A673 (cell line): ENCODE data around the gene PITPNM2. TPM values are rescaled to one million over a fixed set of nuclear protein-coding genes. Genes with fewer than 3 reads are reported as not detected.

Experiments
- BruUV-seq: library from RNA; stranded (reverse); fragments of 400-500 nt; replicated peaks from 2 replicates; lab custom pipeline; 2021; lab: Mats Ljungman, UMichigan
- CTCF ChIA-PET: fragments of 300-600 bp; sonication (Branson Sonifier 250); formaldehyde crosslinking; loops from one replicate; lab custom pipeline; 2022; ENCODE audit warnings: antibody characterized with exemption; lab: Charles Lee
- POLR2A ChIA-PET: fragments of 300-600 bp; sonication (Branson Sonifier 250); formaldehyde crosslinking; loops from one replicate; lab custom pipeline; 2022; ENCODE audit warnings: antibody characterized with exemption; ENCODE audit not compliant: low non-redundant PET; lab: Charles Lee
- DNase-seq: peaks from one replicate; pipeline ENCODE4 v3.0.0-alpha.2; 2015; ENCODE audit warnings: low spot score
- H3K27ac ChIP-seq: fragments of 200-600 bp; sonication (generic); 2 replicates; pipeline ENCODE4 v1.5.1; 2016; ENCODE audit warnings: mixed run types, low read depth, mild to moderate bottlenecking, mixed read lengths, antibody characterized with exemption, low read length; ENCODE audit not compliant: poor library complexity, severe bottlenecking
- H3K27me3 ChIP-seq: fragments of 200-600 bp; sonication (generic); replicated peaks from 2 replicates; pipeline ENCODE4 v1.6.1; 2017; ENCODE audit warnings: mixed run types, low read depth, mild to moderate bottlenecking, mixed read lengths, antibody characterized with exemption, low read length; ENCODE audit not compliant: insufficient read depth, poor library complexity
- H3K36me3 ChIP-seq: fragments of 200-600 bp; sonication (generic); 2 replicates; pipeline ENCODE4 v1.6.1; 2016; ENCODE audit warnings: mixed run types, mild to moderate bottlenecking, mixed read lengths, antibody characterized with exemption, low read length; ENCODE audit not compliant: insufficient read depth, poor library complexity, severe bottlenecking
- H3K4me1 ChIP-seq: fragments of 200-600 bp; sonication (generic); 2 replicates; pipeline ENCODE4 v1.6.1; 2017; ENCODE audit warnings: mixed run types, mild to moderate bottlenecking, mixed read lengths, antibody characterized with exemption, low read length; ENCODE audit not compliant: insufficient read depth, poor library complexity, severe bottlenecking
- H3K4me3 ChIP-seq: fragments of 200-600 bp; sonication (generic); 2 replicates; pipeline ENCODE4 v1.5.1; 2016; ENCODE audit warnings: low read depth, mixed run types, mild to moderate bottlenecking, mixed read lengths, low read length; ENCODE audit not compliant: poor library complexity, severe bottlenecking
- H3K9me3 ChIP-seq: fragments of 200-600 bp; sonication (generic); 2 replicates; pipeline ENCODE4 v1.6.1; 2016; ENCODE audit warnings: mixed run types, low read depth, mild to moderate bottlenecking, mixed read lengths, antibody characterized with exemption, low read length; ENCODE audit not compliant: poor library complexity, severe bottlenecking
- CTCF ChIP-seq: fragments of 300-800, 200-600 bp; sonication (generic); conservative IDR thresholded peaks from 2 replicates; pipeline ENCODE4 v1.5.1; 2017; ENCODE audit warnings: low read depth, mild to moderate bottlenecking, antibody characterized with exemption, low read length, moderate library complexity, mixed read lengths
- EZH2 ChIP-seq: fragments of 200-600 bp; sonication (generic); IDR thresholded peaks from 2 replicates; pipeline ENCODE4 v1.6.1; 2017; ENCODE audit warnings: borderline replicate concordance, low read depth, mild to moderate bottlenecking, mixed read lengths, antibody characterized with exemption, low read length; ENCODE audit not compliant: poor library complexity, severe bottlenecking
- intact Hi-C: fragments of 100-400 bp; cut with micrococcal nuclease; formaldehyde crosslinking; loops from one replicate; pipeline ENCODE4 v1.10.0; 2022; ENCODE audit not compliant: unreplicated experiment
- total RNA-seq: library from RNA; stranded (reverse); gene quantifications from 2 replicates; pipeline ENCODE4 v1.2.3, GENCODE V29; 2021

PITPNM2 gene
- total RNA-seq, 1 experiment from 2014 or later = 6.4 TPM

DNA sequence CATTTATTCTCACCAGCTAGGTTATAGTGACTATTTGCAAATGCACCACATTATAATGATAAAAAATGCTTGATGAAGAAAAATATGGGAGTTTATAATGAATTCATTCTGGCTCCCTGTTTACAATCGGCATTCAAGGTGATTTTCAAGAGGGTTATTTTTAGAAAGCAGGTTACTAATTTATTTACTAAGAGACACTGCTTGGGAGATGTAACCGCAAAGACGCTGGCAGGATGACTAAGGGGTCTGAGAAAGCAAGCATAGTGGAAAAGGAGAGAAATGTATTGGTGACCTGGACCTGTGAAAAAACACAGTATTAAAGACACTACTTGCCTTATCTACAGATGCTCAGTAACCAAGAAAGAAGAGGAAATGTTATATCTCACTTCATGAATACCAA lies 13.3 kb upstream of the PITPNM2 start:
- H3K36me3 ChIP-seq = peaks cover 69% of the 10 kb centered on the region
- H3K27me3 ChIP-seq = no peaks in the 10 kb centered on the region
- H3K4me3 ChIP-seq = no peak overlapping the region
- intact Hi-C loops = no loop called here
- H3K27ac ChIP-seq = no peak overlapping the region
- POLR2A ChIA-PET = no interaction called here
- no peak for DNase-seq
- no peaks in the 10 kb centered on the region for H3K4me1 ChIP-seq
- TF ChIP-seq CTCF (no peak), EZH2 (no peak)
- H3K9me3 ChIP-seq = no peaks in the 10 kb centered on the region
- CTCF ChIA-PET = no interaction called here
- no TSS peak for BruUV-seq

GRCh38 chr12:123163227-123163626 lies 12.3 kb upstream of the PITPNM2 start:
- intact Hi-C loops = no loop called here
- BruUV-seq = no TSS peak
- Histone ChIP-seq H3K4me3 (no peak overlapping the region), H3K9me3 (no peaks in the 10 kb centered on the region), H3K36me3 (peaks cover 69% of the 10 kb centered on the region), H3K4me1 (no peaks in the 10 kb centered on the region), H3K27me3 (no peaks in the 10 kb centered on the region), H3K27ac (no peak overlapping the region)
- CTCF ChIA-PET = no interaction called here
- POLR2A ChIA-PET = no interaction called here
- DNase-seq = no peak
- no peak for TF ChIP-seq EZH2
- no peak for TF ChIP-seq CTCF

- no peak for DNase-seq
- no peak for TF ChIP-seq EZH2
- no peak for TF ChIP-seq CTCF
- Histone ChIP-seq H3K4me1 (no peaks in the 10 kb centered on the region), H3K27ac (no peak overlapping the region), H3K9me3 (no peaks in the 10 kb centered on the region), H3K4me3 (no peak overlapping the region), H3K27me3 (no peaks in the 10 kb centered on the region), H3K36me3 (peaks cover 71% of the 10 kb centered on the region)
- CTCF ChIA-PET = interaction anchor here (0.6 kb wide), 1 partner anchor 14 kb away, joined by 6 read pairs; no protein-coding TSS in a partner anchor
- POLR2A ChIA-PET = no interaction called here
- intact Hi-C loops = no loop called here
- TSS peak; percentile 4 for BruUV-seq
These were observed 10.1 kb upstream of the PITPNM2 start for GRCh38 chr12:123160801-123161487.
